Pulmonary artery endothelial cell (primary cell): ENCODE data around the gene PAQR3. TPM values are rescaled to one million over a fixed set of nuclear protein-coding genes. Genes with fewer than 3 reads are reported as not detected.

Experiments
- DNase-seq: peaks from one replicate; pipeline ENCODE4 v3.0.0-alpha.2; 2011; ENCODE audit warnings: low read depth, low spot score
- total RNA-seq: library from RNA; depleted of rRNA; stranded (reverse); fragments of >200 nt; gene quantifications from 2 replicates; pipeline ENCODE4 v1.2.3, GENCODE V29; 2014

Gene PAQR3
- total RNA-seq, 1 donor from 2014 or later = 18.5 TPM

DNA sequence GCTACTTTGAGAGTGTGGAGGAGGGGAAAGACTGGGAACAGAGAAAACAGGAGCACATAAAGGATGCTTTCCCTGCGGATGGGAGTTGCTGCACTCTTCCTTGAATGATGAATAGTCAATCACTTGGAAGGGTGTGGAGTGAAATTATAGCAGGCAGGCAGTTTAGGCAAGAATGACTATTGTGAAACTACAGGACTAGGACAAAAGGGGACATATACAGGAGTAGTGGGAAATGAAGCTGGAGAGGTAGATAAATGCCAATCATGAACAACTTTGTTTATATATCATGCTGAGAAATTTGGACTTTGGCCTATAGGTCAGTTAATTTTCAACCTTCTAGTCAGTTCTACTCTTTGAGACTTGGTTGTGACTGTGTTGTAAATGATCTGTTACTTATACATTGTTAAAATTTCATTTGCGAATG, 76.9 kb downstream of the PAQR3 start:
- no peak for DNase-seq

Other genes starting within 250 kb of the PAQR3 start
- 32.2 and 54.6 TPM in 2 replicates for gene BMP2K, start 163.1 kb downstream of the PAQR3 start, total RNA-seq